IPS-NIHi7 (cell line): ENCODE measurements around the gene LRRC27.
A peak's percentile ranks its signal among the peaks of the same experiment; 100 is the strongest.
"Not testable (repeated sequence)": the region's sequence is repeated elsewhere in the genome, so short reads cannot be mapped to it uniquely, and the experiment has no call there.

ENCODE experiments used
- DNase-seq: peaks from one replicate; pipeline ENCODE4 v3.0.0; 2012; ENCODE audit warnings: mixed read lengths; ENCODE audit errors: extremely low spot score

LRRC27 gene

DNA sequence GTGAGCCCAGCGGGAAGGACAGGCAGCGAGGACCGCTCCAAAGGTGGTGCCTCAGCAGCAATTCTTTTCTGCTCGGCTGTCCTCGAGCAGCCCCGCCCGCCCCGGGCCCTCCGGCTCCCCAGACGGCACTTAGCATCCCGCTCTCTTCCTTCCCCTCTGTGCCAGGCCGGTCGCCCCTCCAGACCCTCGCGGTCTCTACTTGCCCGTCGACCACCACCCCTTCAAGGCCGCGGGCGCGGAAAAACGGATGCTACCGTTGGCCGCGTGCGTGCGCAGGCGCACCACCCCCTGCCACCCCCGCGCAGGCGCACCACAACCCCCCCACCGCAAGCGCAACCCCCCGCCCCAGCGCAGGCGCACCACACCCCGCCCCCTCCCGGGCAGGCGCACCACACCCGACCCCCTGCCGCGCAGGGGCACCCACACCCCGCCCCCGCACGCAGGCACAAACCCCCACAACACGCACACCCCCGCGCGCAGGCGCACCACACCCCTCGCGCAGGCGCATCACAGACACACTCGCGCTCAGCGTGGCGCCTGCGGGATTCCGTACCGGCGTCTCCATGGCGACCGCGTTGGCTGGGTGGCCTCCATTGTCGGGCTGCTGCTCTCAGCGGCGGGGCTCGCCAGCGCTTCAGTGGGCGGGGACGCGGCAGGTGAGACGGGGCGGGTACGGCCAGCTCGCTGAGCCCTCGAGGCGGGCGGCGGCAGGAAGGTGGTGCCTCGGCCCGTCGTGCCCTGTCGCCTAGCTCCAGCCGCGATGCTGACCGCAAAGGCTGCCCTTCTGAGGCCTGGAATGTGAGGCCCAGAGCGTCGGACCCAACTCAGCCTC, at the start of gene LRRC27:
Gene LRRC27, plus strand, starts transcription at position 593 of the 832 bp plus-strand sequence. CDS start 1,332 bp downstream, outside the sequence.
- DNase-seq = peak; percentile 99

DNA sequence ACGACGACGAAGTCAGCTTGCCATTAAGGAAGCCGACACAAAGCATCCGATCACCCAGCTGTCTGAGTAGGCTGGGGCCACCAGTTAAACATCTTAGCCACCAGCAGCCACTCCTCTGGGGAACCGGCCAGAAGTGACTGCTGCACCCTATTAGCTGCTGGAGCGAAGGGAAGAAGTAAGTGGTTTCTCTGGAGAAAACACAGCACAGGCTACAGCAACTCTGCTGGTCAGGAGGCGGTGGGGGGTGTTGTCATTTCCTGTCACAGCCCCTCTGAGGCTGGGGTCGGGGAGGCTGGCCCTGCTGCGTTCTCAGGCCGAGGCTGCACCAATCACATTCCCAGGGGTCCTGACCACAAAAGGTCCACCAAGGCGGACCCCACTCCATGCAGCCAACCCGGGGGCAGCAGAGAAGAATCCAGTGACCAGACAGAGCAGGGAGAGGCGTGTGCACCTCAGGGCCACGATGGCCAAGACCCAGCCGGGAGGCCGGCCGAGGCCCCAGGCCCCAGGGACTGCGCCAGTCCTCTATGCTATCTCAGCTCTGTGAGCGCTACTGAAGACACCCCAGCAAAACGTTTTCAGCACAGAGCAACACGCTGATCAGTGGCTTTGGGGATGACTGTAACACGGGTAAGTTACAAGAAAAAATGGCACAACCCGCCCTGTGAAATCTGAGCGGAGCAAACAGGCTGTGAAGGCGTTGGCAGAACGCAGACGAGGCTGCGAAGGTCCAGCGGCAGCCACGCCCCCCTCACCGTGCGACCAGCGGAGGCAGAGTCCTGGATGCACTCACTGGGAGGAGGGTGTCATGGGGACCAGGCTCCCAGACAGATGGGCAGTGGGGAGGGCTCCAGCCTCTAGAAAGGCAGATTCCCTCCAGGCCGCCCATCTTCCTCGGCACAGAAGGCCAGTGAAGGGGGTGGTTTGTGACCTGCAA, 49.1 kb upstream of the LRRC27 start:
- no peak for DNase-seq

DNA sequence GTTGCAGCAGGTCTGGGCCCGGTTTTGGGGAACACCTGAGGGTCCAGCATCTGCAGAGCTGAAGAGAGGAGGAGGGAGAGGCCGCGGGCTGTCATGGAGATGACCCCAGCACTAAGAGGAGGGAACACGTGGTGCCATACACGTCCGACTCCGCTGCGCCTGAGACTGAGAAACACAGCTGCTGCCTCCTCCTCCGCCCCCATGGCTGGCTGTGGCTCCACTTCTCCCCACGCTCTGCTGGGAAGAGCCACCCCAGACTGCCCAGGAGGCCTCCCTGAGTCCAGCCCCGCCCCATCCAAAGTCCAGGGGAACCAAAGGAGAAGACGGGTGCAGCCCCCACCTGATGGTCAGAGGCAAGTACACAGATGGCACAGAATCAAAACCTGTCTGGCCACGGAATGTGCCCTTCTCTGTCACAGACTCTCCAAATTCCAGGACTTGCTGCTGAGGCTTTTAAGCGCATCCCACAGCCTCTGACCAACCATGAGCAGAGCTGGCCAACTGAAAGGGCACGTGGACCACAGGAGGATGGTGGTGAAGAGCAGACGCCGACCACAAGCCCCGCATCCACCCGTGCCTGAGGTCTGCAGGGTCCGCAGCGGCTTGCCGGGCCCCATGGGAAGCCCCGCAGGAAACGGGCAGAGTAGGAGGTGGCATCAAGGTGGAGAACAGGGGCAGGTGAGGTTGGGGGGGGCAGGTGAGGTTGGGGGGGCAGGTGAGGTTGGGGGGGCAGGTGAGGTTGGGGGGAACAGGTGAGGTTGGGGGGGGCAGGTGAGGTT, 48.2 kb upstream of the LRRC27 start:
- no peak for DNase-seq

DNA sequence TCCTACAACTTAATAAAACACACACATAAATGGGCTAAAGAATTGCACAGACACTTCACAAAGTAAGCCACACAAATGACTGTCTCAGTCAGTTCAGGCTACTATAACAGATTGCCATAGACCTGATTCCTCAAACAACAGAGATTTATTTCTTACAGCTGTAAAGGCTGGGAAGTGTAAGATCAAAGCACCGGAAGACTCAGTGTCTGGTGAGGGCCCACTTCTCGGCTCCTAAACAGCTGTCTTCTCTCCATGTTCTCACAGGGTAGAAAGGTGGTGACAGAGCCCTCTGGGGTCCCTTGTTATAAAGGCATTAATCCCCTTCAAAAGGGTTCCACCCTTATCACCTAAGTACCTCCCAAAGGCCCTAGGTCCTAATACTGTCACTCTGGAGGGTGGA, 42.6 kb upstream of the LRRC27 start:
- DNase-seq = no peak

DNA sequence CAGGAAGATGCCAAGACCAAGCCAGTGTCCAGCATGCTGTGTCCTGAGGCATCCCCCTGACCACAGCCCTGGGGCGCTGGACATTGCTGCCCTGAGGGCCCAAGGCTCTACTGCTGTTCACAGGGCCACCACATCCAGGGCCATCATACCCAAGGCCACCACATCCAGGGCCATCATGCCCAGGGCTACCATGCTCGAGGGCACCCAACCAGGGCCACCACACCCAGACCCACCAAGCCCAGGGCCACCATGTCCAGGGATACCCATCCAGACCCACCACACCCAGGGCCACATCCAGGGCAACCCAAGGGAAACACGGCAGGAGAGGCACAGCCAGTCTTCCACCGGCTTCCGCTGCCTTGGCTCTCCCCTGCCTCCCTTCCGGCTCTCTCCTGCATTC, 41.4 kb upstream of the LRRC27 start:
- no peak for DNase-seq

DNA sequence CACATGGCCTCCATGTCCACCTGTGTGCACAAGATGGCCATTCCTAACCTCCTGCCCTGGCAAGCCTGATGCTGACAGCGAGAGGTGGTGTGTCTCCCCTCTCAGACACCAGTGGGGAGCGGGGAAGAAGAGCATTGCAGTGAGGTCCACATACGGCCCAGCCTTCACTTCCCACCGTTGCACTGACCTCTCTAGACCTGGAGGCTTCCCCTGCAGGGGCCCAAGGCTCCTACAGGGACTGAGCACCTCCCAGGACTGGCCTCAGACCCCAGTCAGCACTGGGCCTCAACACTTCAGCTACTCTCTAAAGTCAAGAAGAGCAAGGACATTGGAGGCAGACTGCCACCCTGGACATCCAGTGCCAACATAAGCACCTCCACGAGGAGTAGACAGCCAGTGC, 40.2 kb upstream of the LRRC27 start:
- no peak for DNase-seq

DNA sequence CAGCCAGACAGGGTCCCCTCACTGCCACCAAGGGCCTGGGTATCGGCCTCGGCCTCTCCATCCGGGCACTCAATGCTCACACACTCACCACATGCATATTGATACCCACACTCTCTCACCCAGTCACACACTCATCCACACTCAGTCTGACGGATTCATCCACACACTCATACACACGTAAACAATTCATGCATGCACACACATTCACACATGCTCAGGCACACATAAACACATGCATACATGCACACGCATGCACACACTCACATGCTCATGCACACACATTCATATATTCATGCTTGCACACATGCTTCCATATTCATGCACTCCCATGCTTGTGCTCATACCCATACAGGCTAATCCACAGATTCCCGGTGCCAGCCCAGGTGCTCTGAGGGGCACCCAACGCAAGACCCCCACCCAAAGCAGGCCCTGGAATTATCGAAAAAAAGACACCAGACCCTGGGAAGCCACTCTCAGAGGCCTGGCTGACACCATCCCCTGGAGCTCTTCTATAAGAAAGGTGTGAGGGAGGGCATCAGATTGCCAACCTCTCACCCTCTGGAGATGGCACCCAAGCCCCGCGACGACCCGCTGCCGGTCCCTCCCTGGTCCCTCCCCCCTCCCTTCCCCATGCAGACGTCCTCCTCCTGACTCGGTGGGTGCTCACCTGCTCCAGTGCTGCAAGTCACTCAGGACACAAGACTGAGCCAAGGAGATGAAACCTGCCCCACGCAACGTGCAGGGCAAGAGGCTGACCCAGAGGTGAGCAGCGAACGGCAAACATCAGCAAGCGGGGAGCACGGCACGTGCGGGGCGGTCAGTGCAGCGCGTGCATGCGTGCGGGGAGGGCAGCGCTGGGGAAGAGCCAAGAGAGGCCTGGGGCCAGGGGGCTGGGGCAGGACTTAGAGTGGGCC, 39.4 kb upstream of the LRRC27 start:
- DNase-seq = no peak

DNA sequence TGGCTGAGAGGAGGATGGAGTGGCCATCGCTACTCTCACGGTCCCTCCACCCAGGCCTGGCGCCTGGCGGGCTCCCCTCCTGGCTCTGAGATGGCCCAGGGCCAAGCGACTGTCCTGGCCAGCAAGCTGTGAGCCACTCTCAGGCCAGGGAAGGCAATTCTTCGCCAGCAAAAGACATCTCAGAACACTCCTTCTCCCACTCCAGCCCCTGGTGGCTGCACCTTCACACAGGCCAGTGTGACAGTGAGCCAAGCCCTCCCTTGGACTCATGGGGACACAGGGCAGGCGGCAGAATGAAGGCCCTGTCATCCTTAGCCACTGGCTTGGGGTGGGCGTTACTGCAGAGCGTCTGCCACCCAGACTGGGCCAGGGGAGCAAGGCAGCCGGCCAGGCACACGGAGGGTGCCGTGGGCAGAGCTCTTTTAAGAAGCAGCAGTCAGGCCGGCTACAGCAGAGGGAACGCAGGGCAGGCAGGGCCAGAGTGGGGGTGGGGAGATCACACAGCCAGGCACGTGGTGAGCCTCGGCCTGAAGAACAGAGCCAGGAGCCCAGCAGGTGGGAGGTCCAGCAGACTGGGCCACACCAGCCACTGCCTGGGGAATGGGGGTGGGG, 38.7 kb upstream of the LRRC27 start:
- no peak for DNase-seq

DNA sequence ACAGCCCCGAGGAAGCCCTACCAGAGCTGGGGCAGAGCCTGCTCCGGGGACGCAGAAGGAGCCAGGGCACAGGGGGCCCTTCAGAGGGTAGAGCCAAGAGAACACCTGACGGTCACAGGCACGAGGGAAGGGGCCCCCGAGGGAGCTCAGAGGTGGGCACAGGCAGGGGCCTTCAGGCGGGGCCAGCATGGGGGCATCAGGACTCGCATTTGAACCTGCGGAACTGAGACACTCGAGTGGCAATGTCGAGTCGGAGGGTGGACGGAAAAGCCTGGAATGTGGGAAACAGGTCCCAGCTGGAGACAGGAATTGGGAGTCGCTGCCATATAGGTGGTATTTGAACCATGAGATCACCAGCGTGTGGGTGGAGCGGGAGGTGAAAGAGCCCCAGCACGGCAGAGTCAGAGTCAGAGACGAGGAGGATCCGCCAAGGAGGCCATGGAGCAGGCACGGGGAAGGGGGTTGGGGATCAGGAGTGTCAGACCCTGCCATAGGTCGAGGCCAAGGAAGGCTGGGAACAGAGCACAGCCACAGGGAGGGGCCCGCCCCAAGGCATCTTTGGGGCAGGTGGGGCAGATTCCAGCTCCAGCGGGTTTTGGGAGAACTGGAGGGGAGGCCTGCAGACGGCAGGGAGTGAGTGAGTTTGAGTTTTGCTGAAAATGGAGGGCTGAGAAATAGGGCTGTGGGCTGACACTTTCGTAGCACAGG, 38.0 kb upstream of the LRRC27 start:
- no peak for DNase-seq

DNA sequence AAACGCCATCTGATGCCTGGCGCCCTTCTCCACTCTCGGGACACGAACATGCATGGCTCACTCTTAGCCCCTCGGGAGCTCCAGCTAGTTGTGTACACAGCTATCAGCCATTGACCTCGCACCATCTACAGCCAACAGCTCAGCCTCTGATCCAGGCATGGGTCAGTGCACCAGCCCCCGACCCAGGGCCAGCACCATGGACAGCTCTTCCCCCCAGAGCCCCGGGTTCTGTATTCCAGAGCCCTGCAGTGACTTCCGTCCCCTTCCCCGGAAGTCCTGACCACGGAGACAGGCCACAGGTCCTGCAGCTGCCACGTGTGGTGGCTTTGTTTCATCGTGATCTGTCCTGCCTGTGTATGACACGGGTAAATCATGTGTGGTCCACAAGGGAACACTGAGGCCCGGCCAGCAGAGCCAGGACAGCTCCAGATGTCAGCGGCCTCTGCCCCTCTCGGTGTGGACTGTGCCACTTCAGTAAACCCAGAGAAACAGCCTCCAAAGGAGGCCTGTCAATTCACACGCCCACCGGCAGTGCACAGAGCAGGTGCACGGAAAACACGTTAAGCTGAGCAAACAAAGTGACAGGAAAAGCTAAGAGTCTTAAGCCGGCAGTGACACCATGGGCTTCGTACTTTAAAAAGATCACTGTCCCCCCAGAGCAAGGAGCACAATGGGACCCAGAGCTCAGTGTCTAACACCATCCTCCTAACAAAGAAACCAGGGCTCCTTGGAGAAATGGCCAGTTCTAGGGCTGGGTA, 37.3 kb upstream of the LRRC27 start:
- DNase-seq = peak; percentile 89

DNA sequence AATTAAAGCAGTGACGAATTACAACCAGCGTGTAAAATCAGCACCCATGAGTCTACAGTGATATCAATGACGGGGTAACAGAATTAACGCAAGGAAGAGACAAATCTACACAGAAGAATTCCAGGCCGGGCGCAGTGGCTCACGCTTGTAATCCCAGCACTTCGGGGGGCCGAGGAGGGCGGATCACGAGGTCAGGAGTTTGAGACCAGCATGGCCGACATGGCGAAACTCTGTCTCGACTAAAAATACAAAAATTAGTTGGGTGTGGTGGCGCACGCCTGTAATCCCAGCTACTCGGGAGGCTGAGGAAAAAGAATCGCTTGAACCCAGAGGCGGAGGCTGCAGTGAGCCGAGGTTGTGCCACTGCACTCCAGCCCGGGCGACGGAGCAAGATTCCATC, 36.5 kb upstream of the LRRC27 start:
- DNase-seq = not testable (repeated sequence)

DNA sequence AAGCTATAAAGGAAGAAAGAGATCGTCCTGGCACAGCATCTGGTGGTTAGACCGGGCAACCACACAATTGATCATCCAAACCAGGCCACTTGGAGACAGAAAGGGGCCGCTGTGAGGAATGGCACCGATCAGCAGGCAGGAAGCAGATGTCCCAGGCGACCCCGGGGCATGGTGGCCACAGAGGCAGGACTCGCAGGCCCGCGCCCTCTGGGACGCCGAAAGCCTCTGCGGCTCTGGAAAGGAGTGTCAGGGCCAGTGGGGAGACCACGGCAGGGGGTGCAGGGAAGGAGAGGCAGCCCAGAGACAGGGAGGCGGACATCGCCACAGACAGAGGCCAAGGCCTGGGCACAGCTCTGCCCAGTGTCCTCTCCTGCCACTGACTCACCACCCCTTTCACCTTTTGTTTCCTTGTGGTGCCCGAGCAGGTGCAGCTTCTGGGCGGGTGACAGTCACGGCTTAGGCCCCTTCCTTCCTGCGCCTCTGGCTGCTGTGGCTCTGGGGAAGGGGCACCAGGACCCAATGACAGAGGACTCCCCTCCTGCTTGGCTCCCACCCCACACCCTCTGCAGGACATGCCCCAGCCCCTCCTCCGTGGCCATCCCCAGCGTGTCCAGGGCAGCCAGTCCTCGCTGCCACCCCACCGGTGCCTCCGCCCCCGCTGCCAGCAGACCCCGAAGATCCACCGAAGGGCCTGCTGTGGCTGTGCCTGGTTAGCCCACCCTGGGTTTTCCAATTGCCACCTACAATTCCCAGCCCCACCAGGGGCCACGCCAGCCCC, 35.1 kb upstream of the LRRC27 start:
- no peak for DNase-seq

DNA sequence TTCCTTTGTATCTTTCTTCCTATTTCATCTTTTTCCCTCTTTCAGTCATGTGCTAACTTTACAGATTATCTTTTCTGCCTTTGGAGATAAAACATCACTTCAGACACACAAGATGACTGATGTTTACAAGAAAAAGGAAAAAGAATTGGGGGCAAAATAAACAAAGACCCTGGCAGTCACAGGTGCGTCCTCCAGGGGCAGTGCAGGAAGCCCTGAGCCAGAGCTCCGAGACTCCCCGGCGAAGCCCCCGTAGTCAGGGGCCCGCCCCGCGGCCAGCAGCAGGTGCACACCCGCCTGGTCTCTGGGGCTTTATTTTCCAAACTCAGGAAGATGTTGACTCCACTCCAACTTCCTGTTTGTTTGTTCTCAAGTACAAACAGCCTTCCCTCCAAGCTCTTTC, 34.5 kb upstream of the LRRC27 start:
- peak; percentile 52 for DNase-seq

DNA sequence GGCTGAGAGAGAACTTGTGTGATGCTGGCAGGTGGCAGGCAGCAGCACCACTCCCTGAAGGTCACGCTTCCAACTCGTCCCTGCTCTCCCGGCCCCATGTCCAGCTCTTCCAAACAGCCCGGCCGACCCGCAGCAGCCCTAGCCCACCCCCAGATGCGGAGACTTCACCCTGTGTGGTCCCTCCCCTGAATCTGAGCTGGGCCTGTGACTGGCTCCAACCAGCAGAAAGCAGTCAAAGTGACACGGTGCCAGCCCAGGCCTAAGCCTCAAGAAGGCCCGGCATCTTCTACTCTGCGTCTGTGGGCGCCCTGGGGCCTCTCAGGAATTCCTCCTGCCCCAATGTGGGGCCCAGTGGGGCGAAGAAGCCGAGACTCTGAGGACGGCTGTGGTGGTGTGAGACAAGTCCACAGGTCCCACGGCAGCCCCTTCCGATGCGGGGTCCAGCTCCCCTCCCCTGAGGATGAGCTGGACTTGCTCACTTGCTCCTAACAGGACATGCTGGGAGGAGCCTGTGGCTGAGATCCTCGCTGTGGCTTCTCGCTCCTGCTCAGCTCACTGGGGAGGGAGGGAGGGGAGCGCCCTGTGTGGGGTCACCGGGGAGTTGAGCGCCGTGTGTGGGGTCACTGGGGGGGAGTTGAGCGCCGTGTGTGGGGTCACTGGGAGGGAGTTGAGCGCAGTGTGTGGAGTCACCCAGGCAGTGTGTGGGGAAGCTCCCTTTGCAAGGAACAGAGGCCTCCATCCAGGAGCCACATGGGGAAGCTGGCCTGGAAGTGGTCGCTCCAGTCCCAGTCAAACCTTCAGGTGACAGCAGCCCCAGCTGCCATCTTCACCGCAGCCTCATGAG, 33.7 kb upstream of the LRRC27 start:
- DNase-seq = no peak

DNA sequence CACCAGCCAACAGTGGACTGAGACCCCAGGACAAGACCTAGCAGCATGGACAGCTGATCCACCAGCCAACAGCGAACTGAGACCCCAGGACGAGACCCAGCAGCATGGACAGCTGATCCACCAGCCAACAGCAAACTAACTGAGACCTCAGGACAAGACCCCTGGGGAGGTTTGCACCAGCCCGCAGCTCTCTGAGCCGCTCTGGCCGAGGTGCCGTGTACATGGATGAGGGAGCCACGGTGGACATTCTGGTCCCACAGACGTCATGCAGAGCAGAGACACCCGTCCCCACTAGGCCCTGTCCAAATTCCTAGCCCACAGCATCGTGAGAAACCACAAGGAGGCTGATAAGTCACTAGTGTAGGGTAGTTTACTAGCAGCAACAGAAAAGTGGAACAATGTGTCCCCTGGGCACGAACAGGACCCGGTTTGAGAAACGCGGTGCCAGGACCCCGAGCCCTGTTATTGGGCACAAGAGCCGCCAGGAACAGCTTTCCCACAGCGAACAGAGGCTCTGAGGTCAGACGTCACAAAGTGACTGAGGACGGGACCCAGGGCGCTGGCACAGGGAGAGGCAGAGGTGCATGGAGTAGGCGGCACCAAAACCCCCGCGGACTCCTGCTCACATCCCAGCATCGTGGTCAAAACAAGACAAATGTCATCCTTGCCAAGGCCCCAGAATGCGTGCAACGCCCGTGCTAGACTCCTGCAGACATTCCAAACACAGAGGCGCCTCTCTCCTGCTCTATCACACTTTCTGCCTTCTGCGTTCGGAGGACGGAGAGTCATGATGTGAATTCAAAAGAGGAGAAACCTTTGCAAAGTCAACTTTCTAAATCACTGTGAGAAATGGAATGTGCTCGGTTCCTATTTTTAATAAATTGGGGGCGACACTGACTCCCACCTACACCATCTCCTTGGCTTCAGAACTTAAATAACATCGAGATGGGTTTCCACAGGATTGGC, 32.3 kb upstream of the LRRC27 start:
- no peak for DNase-seq

DNA sequence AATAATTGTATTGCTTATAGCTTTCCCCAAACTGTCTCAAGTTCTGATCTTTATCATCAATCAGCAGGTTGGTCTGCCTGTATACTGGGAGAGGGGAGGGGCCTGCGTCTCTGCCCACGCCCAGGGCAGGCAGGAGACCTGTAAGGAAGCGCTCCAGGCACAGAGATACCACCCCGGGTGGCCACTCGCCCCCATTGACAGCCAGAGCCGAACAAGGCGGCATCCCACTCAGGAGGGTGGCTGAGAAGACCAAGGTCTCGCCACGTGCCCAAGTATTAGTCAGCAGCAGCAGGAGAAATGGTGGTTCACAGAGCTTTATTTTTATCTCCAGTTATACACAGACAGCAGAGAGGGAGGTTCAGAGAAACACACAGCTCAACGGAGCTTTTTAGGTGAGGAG, 31.4 kb upstream of the LRRC27 start:
- DNase-seq = no peak
